ENCODE results near the gene FLOT1. TPM values are rescaled to one million over a fixed set of nuclear protein-coding genes. Genes with fewer than 3 reads are reported as not detected.

The FLOT1 gene
- total and polyA plus RNA-seq, 2 of the 13 experiments (the other 11 are each of a cell fraction or from before 2014, with no cell fraction given): 82.3 to 130 TPM

DNA sequence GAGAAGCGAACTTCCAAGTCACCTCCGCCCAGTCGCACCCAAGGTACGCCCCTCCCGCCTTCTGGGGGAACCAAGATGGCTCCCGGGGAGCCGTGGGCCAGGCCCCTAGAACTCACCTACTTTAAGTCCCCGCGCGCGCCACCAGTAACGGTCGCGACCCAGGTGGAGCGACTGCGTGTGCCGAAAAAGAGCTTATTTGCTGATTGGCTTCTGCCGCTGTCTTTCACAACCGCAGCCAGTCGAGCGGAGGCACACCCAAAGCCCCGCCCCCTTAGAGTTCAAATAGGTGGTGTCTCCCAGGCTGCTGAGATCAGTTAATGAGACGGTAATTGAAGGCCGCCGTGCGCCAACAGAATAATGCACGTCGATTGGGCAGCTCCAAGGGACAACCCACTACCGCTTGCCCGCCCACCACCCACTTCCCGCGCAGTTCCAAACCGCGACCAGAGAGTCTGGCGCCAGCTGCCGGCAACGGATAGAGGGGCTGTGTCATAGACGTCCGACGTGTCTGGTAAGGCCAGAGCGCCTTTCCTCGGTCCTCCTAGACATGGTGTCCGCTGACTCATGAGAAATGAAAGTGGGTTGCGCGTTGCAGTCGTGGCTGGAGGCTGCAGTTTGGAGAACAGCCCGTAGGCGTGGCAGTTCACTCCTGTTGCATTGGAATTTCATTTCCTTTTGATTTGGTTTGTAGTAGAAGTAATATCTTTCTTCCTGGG, 25.2 kb downstream of the FLOT1 start, which contains the start of gene MDC1 (continued):
- TF ChIP-seq, protein P1, sequence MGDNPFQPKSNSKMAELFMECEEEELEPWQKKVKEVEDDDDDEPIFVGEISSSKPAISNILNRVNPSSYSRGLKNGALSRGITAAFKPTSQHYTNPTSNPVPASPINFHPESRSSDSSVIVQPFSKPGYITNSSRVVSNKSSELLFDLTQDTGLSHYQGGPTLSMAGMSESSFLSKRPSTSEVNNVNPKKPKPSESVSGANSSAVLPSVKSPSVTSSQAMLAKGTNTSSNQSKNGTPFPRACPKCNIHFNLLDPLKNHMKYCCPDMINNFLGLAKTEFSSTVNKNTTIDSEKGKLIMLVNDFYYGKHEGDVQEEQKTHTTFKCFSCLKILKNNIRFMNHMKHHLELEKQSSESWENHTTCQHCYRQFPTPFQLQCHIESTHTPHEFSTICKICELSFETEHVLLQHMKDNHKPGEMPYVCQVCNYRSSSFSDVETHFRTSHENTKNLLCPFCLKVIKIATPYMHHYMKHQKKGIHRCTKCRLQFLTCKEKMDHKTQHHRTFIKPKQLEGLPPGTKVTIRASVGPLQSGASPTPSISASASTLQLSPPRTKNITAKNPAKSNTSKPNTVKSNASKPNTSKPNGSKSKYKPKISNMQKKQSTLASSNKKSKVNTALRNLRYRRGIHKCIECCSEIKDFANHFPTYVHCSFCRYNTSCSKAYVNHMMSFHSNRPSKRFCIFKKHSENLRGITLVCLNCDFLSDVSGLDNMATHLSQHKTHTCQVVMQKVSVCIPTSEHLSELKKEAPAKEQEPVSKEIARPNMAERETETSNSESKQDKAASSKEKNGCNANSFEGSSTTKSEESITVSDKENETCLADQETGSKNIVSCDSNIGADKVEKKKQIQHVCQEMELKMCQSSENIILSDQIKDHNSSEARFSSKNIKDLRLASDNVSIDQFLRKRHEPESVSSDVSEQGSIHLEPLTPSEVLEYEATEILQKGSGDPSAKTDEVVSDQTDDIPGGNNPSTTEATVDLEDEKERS (CRISPR knock-in tag; IDR thresholded peaks at IDR 0.05): peak; percentile 87
- TF ChIP-seq MEIS2 (CRISPR knock-in tag; IDR thresholded peaks at IDR 0.05): peak; percentile 90
- TF ChIP-seq, protein P2, sequence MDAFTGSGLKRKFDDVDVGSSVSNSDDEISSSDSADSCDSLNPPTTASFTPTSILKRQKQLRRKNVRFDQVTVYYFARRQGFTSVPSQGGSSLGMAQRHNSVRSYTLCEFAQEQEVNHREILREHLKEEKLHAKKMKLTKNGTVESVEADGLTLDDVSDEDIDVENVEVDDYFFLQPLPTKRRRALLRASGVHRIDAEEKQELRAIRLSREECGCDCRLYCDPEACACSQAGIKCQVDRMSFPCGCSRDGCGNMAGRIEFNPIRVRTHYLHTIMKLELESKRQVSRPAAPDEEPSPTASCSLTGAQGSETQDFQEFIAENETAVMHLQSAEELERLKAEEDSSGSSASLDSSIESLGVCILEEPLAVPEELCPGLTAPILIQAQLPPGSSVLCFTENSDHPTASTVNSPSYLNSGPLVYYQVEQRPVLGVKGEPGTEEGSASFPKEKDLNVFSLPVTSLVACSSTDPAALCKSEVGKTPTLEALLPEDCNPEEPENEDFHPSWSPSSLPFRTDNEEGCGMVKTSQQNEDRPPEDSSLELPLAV (CRISPR knock-in tag; conservative IDR thresholded peaks at IDR 0.05; ENCODE audit: low read depth): no peak; the same call in 1 of the 2 replicates
- no peak for TF ChIP-seq SP1 (IDR thresholded peaks at IDR 0.05)
- peak; percentile 95 for TF ChIP-seq SP1 (CRISPR knock-in tag; IDR thresholded peaks at IDR 0.05)
- TF ChIP-seq ZNF530 (CRISPR knock-in tag; IDR thresholded peaks at IDR 0.05; ENCODE audit: low read depth): no peak
- TF ChIP-seq, protein P3, sequence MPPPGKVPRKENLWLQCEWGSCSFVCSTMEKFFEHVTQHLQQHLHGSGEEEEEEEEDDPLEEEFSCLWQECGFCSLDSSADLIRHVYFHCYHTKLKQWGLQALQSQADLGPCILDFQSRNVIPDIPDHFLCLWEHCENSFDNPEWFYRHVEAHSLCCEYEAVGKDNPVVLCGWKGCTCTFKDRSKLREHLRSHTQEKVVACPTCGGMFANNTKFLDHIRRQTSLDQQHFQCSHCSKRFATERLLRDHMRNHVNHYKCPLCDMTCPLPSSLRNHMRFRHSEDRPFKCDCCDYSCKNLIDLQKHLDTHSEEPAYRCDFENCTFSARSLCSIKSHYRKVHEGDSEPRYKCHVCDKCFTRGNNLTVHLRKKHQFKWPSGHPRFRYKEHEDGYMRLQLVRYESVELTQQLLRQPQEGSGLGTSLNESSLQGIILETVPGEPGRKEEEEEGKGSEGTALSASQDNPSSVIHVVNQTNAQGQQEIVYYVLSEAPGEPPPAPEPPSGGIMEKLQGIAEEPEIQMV (CRISPR knock-in tag; IDR thresholded peaks at IDR 0.05; ENCODE audit: low read depth): peak; percentile 87
- peak; percentile 84 for TF ChIP-seq ZNF143 (CRISPR knock-in tag; IDR thresholded peaks at IDR 0.05)
- peak; percentile 68; the same call in 1 of the 2 replicates for TF ChIP-seq ZNF329 (CRISPR knock-in tag; IDR thresholded peaks at IDR 0.05; ENCODE audit: low read depth)
- peak; percentile 97 for TF ChIP-seq PHF21A (CRISPR knock-in tag; IDR thresholded peaks at IDR 0.05)
- no peak; the same call in 1 of the 2 replicates for TF ChIP-seq ZNF232 (CRISPR knock-in tag; IDR thresholded peaks at IDR 0.05; ENCODE audit: borderline replicate concordance)
- peak; percentile 78; the same call in 1 of the 2 replicates for TF ChIP-seq EHMT2 (IDR thresholded peaks at IDR 0.05; ENCODE audit: borderline replicate concordance, low read depth, low read length)
- TF ChIP-seq FOSL2 (CRISPR knock-in tag; IDR thresholded peaks at IDR 0.05): peak; percentile 95
- peak; percentile 93 for TF ChIP-seq GATAD2A (CRISPR knock-in tag; IDR thresholded peaks at IDR 0.05)
- TF ChIP-seq NR1H2 (CRISPR knock-in tag; IDR thresholded peaks at IDR 0.05; ENCODE audit: borderline replicate concordance, low read depth): no peak; the same call in 1 of the 2 replicates
- TF ChIP-seq SYNCRIP (IDR thresholded peaks at IDR 0.05; ENCODE audit: insufficient read depth, low read depth, low read length): no peak
- no peak for TF ChIP-seq FOXP1 (IDR thresholded peaks at IDR 0.05)
- TF ChIP-seq FOXP1 (CRISPR knock-in tag; IDR thresholded peaks at IDR 0.05): peak; percentile 59; the same call in 1 of the 2 replicates
- peak; percentile 97 for TF ChIP-seq ARNT2 (CRISPR knock-in tag; IDR thresholded peaks at IDR 0.05; ENCODE audit: low read depth)
- peak; percentile 90 for TF ChIP-seq ZNF780A (CRISPR knock-in tag; IDR thresholded peaks at IDR 0.05)
- TF ChIP-seq, protein P4, sequence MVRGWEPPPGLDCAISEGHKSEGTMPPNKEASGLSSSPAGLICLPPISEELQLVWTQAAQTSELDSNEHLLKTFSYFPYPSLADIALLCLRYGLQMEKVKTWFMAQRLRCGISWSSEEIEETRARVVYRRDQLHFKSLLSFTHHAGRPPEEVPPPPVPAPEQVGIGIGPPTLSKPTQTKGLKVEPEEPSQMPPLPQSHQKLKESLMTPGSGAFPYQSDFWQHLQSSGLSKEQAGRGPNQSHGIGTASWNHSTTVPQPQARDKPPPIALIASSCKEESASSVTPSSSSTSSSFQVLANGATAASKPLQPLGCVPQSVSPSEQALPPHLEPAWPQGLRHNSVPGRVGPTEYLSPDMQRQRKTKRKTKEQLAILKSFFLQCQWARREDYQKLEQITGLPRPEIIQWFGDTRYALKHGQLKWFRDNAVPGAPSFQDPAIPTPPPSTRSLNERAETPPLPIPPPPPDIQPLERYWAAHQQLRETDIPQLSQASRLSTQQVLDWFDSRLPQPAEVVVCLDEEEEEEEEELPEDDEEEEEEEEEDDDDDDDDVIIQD (CRISPR knock-in tag; IDR thresholded peaks at IDR 0.05; ENCODE audit: low read depth): peak; percentile 95
- TF ChIP-seq MAF1 (CRISPR knock-in tag; IDR thresholded peaks at IDR 0.05; ENCODE audit: borderline replicate concordance): peak; percentile 77; the same call in 1 of the 2 replicates
- TF ChIP-seq PHF5A (CRISPR knock-in tag; IDR thresholded peaks at IDR 0.05; ENCODE audit: low read depth, unreplicated experiment): peak; percentile 100
